A549 (cell line): ENCODE results near the gene AIF1.

Experiments used
- CHD4 ChIP-seq: fragments of 200-600 bp; sonication (generic); IDR thresholded peaks from 2 replicates; pipeline ENCODE4 v1.6.1; 2016; ENCODE audit warnings: antibody characterized with exemption, mild to moderate bottlenecking, borderline replicate concordance
- CTCF ChIP-seq: fragments of >200 bp; sonication (Bioruptor Twin); formaldehyde crosslinking; IDR thresholded peaks from 3 replicates; pipeline ENCODE4 v1.5.1; 2016
- HDAC2 ChIP-seq: fragments of 200-600 bp; sonication (generic); IDR thresholded peaks from 2 replicates; pipeline ENCODE4 v1.6.1; 2016
- JUN ChIP-seq, 2 experiments: fragments of >200 bp; sonication (Bioruptor Twin); formaldehyde crosslinking; IDR thresholded peaks; 2 replicates in 1 of 2; 3 replicates in 1 of 2; pipeline ENCODE4 v1.6.1; 2016 to 2017
- KDM1A ChIP-seq: fragments of 200-600 bp; sonication (generic); IDR thresholded peaks from 2 replicates; pipeline ENCODE4 v1.6.1; 2016; ENCODE audit warnings: low read depth, mild to moderate bottlenecking
- MAX ChIP-seq: IDR thresholded peaks from 2 replicates; pipeline ENCODE4 v1.6.1; 2012
- NFE2L2 ChIP-seq: fragments of 150-350 bp; conservative IDR thresholded peaks from 2 replicates; pipeline ENCODE4 v1.6.1; 2014; ENCODE audit warnings: low read length
- POLR2A ChIP-seq: IDR thresholded peaks from 2 replicates; pipeline ENCODE4 v1.6.1; 2012; ENCODE audit warnings: mild to moderate bottlenecking, low read length
- POLR2AphosphoS2 ChIP-seq: conservative IDR thresholded peaks from 2 replicates; pipeline ENCODE4 v1.6.1; 2012; ENCODE audit warnings: low read length, improper control_type of control experiment, inconsistent platforms
- REST ChIP-seq: fragments of 200-600 bp; sonication (generic); IDR thresholded peaks from 2 replicates; pipeline ENCODE4 v1.6.1; 2016; ENCODE audit warnings: antibody characterized with exemption, mild to moderate bottlenecking, moderate library complexity
- RNF2 ChIP-seq: fragments of 200-600 bp; sonication (generic); IDR thresholded peaks from 2 replicates; pipeline ENCODE4 v1.6.1; 2016; ENCODE audit warnings: low read depth, mild to moderate bottlenecking, antibody characterized with exemption, moderate library complexity, borderline replicate concordance
- SMC3 ChIP-seq: fragments of >200 bp; sonication (Bioruptor Twin); formaldehyde crosslinking; IDR thresholded peaks from 3 replicates; pipeline ENCODE4 v1.6.1; 2018; ENCODE audit warnings: inconsistent platforms

- TF ChIP-seq RNF2: no peak
- no peak for TF ChIP-seq REST
- no peak for TF ChIP-seq POLR2AphosphoS2
- no peak for TF ChIP-seq CTCF
- no peak for TF ChIP-seq SMC3
- no peak for TF ChIP-seq JUN (IDR thresholded peaks at IDR 0.05)
- TF ChIP-seq POLR2A: no peak
- no peak for TF ChIP-seq KDM1A
- no peak for TF ChIP-seq NFE2L2
- TF ChIP-seq CHD4: no peak
- TF ChIP-seq MAX: no peak
- no peak for TF ChIP-seq HDAC2
Measured at GRCh38 chr6:31640612-31641011, 25.6 kb downstream of the AIF1 start.
